Astrocyte (in vitro differentiated cells and primary cell): ENCODE results near the gene TMEM151A. TPM values are rescaled to one million over a fixed set of nuclear protein-coding genes. Genes with fewer than 3 reads are reported as not detected.
A peak's percentile ranks its signal among the peaks of the same experiment; 100 is the strongest.

Experiments
- DNase-seq: peaks from one replicate; pipeline ENCODE4 v3.0.0-alpha.2; 2010; ENCODE audit warnings: low read depth
- FAIRE-seq: peaks from 2 replicates; lab custom pipeline; 2011; peaks lifted over from hg19 to GRCh38; lab: Jason Lieb, UNC
- H2AFZ ChIP-seq: 2 replicates; pipeline ENCODE4 v1.6.0; 2012; ENCODE audit warnings: low read depth, low read length, inconsistent platforms
- H3K27ac ChIP-seq: 2 replicates; pipeline ENCODE4 v1.5.1; 2011; ENCODE audit warnings: low read depth, low read length, inconsistent platforms
- H3K27me3 ChIP-seq: 2 replicates; pipeline ENCODE4 v1.6.0; 2011; ENCODE audit warnings: low read length, inconsistent platforms; ENCODE audit not compliant: insufficient read depth
- H3K36me3 ChIP-seq: 2 replicates; pipeline ENCODE4 v1.5.1; 2011; ENCODE audit warnings: low read length, inconsistent platforms; ENCODE audit not compliant: insufficient read depth
- H3K4me1 ChIP-seq: 2 replicates; pipeline ENCODE4 v1.5.1; 2011; ENCODE audit warnings: low read length, inconsistent platforms; ENCODE audit not compliant: insufficient read depth
- H3K4me2 ChIP-seq: 2 replicates; pipeline ENCODE4 v1.6.0; 2012; ENCODE audit warnings: low read length, inconsistent platforms
- H3K4me3 ChIP-seq: 2 replicates; pipeline ENCODE4 v1.5.1; 2011; ENCODE audit warnings: low read depth, mild to moderate bottlenecking, low read length, inconsistent platforms; ENCODE audit not compliant: insufficient read depth
- H3K79me2 ChIP-seq: 2 replicates; pipeline ENCODE4 v1.6.0; 2012; ENCODE audit warnings: mild to moderate bottlenecking, low read length, inconsistent platforms; ENCODE audit not compliant: insufficient read depth
- H3K9ac ChIP-seq: 2 replicates; pipeline ENCODE4 v1.6.0; 2012; ENCODE audit warnings: mild to moderate bottlenecking, low read length, inconsistent platforms
- H3K9me3 ChIP-seq: 2 replicates; pipeline ENCODE4 v1.5.1; 2012; ENCODE audit warnings: low read depth, mild to moderate bottlenecking, low read length, inconsistent platforms; ENCODE audit not compliant: insufficient read depth
- H4K20me1 ChIP-seq: 2 replicates; pipeline ENCODE4 v1.6.0; 2012; ENCODE audit warnings: low read length, inconsistent platforms; ENCODE audit not compliant: insufficient read depth
- H3K27ac Mint-ChIP-seq: one replicate; pipeline ENCODE4 v1.8.0; 2021; ENCODE audit warnings: mild to moderate bottlenecking, mixed read lengths; ENCODE audit not compliant: unreplicated experiment
- H3K27me3 Mint-ChIP-seq: one replicate; pipeline ENCODE4 v1.8.0; 2021; ENCODE audit warnings: low read depth, mixed read lengths; ENCODE audit not compliant: unreplicated experiment
- H3K36me3 Mint-ChIP-seq: one replicate; pipeline ENCODE4 v1.8.0; 2021; ENCODE audit warnings: low read depth, mixed read lengths; ENCODE audit not compliant: unreplicated experiment
- H3K4me1 Mint-ChIP-seq: one replicate; pipeline ENCODE4 v1.8.0; 2021; ENCODE audit warnings: low read depth, mixed read lengths; ENCODE audit not compliant: unreplicated experiment
- H3K4me3 Mint-ChIP-seq: one replicate; pipeline ENCODE4 v1.8.0; 2021; ENCODE audit warnings: mild to moderate bottlenecking, moderate library complexity, mixed read lengths; ENCODE audit not compliant: unreplicated experiment
- H3K9me3 Mint-ChIP-seq: one replicate; pipeline ENCODE4 v1.8.0; 2021; ENCODE audit warnings: mild to moderate bottlenecking, mixed read lengths; ENCODE audit not compliant: unreplicated experiment
- EZH2 ChIP-seq: IDR thresholded peaks from 2 replicates; pipeline ENCODE4 v1.6.1; 2012; ENCODE audit warnings: mild to moderate bottlenecking, low read length, inconsistent platforms; ENCODE audit not compliant: insufficient read depth
- total RNA-seq: library from RNA; stranded (reverse); gene quantifications from 2 replicates; pipeline ENCODE4 v1.2.1, GENCODE V29; 2021
- TF ChIP-seq, protein P1 (sequence below): IDR thresholded peaks from 2 replicates; pipeline ENCODE4 v1.5.1; 2011; ENCODE audit warnings: low read depth, mild to moderate bottlenecking, inconsistent platforms, low read length, moderate library complexity; ENCODE audit not compliant: insufficient read depth

Gene TMEM151A
- total RNA-seq, 1 donor from 2014 or later, result 2.0 TPM

DNA sequence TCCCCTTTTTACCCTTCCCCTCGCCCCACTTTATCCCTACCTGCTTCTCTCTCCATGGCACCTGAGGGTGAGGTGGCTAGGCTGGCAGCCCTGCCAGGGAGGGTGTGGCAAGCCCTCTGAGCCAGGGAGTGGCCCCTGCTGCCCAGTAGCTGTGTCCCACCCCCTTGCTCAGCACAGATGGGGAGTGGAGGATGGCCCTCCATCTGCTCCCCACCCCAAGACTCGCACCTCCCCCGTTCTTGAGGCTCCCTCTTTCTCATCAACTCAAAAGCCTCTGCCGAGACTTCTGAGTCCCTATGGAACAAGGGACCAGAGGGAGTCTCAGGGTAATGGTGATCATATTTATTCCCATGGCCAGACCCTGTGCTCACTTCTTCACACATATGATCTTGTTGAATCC, 1.7 kb downstream of the TMEM151A start:
- peaks cover 36% of the 10 kb centered on the region for H3K27me3 Mint-ChIP-seq
- H3K27ac Mint-ChIP-seq, result peak overlapping the region; percentile 26
- peaks cover 31% of the 10 kb centered on the region for H3K27me3 ChIP-seq
- H3K79me2 ChIP-seq, result peaks cover 4% of the 10 kb centered on the region
- no peak overlapping the region for H3K4me3 ChIP-seq
- no peaks in the 10 kb centered on the region for H3K9me3 Mint-ChIP-seq
- peaks cover 6% of the 10 kb centered on the region for H3K36me3 Mint-ChIP-seq
- no peak overlapping the region for H2AFZ ChIP-seq
- H3K27ac ChIP-seq, result no peak overlapping the region
- no peak overlapping the region for H3K4me3 Mint-ChIP-seq
- peaks cover 10% of the 10 kb centered on the region for H3K4me1 Mint-ChIP-seq
- H3K36me3 ChIP-seq, result no peaks in the 10 kb centered on the region
- no peak overlapping the region for H3K4me2 ChIP-seq
- H3K9me3 ChIP-seq, result no peaks in the 10 kb centered on the region
- no peak for DNase-seq
- peaks cover 6% of the 10 kb centered on the region for H3K4me1 ChIP-seq
- TF ChIP-seq, protein P1, sequence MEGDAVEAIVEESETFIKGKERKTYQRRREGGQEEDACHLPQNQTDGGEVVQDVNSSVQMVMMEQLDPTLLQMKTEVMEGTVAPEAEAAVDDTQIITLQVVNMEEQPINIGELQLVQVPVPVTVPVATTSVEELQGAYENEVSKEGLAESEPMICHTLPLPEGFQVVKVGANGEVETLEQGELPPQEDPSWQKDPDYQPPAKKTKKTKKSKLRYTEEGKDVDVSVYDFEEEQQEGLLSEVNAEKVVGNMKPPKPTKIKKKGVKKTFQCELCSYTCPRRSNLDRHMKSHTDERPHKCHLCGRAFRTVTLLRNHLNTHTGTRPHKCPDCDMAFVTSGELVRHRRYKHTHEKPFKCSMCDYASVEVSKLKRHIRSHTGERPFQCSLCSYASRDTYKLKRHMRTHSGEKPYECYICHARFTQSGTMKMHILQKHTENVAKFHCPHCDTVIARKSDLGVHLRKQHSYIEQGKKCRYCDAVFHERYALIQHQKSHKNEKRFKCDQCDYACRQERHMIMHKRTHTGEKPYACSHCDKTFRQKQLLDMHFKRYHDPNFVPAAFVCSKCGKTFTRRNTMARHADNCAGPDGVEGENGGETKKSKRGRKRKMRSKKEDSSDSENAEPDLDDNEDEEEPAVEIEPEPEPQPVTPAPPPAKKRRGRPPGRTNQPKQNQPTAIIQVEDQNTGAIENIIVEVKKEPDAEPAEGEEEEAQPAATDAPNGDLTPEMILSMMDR, result no peak
- TF ChIP-seq EZH2, result no peak
- no peak overlapping the region for H3K9ac ChIP-seq
- no peaks in the 10 kb centered on the region for H4K20me1 ChIP-seq
- no peak for FAIRE-seq

DNA sequence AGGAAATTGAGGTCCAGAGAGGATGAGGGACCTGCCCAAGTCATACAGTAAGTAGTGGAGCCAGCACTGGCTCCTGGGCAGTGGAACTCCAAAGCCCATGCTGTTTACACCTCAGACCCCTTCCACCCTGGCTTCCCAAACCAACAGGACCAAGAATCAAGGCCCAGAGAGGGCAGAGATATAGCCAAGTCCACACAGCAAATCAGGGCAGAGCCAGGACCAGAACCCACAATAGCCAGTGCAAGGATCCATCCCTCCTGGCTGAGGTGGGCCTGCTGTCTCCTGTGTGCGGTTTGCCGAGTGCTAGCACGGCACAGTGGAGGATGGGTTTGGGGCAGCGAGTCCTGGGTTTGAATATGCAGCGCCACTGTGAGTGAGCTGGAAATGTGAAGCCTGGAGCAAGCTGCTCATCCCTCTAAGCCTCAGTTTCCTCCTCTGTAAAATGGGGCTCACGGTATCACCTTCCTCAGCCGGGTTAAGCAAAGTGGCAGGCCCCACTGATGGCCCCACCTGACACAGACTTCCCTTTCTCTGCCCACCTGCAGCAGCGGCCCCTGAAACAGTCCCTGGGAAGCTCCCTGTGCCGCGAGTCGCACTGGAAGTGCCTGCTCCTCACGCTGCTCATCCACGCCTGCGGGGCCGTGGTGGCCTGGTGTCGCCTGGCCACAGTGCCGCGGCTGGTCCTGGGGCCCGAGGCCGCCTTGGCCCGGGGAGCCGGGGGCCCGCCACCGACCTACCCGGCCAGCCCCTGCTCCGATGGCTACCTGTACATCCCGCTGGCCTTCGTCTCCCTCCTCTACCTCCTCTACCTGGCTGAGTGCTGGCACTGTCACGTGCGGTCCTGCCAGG, 2.3 kb downstream of the TMEM151A start:
- no peak overlapping the region for H3K4me2 ChIP-seq
- Mint-ChIP-seq H3K4me1 (peaks cover 10% of the 10 kb centered on the region), H3K36me3 (peaks cover 6% of the 10 kb centered on the region), H3K27ac (peak overlapping the region; percentile 26), H3K27me3 (peaks cover 36% of the 10 kb centered on the region), H3K9me3 (no peaks in the 10 kb centered on the region), H3K4me3 (no peak overlapping the region)
- no peak overlapping the region for H2AFZ ChIP-seq
- no peak overlapping the region for H3K4me3 ChIP-seq
- no peaks in the 10 kb centered on the region for H4K20me1 ChIP-seq
- peaks cover 6% of the 10 kb centered on the region for H3K4me1 ChIP-seq
- no peaks in the 10 kb centered on the region for H3K36me3 ChIP-seq
- H3K9me3 ChIP-seq, result no peaks in the 10 kb centered on the region
- H3K9ac ChIP-seq, result no peak overlapping the region
- FAIRE-seq (no peak), DNase-seq (no peak)
- peaks cover 31% of the 10 kb centered on the region for H3K27me3 ChIP-seq
- H3K79me2 ChIP-seq, result no peaks in the 10 kb centered on the region
- no peak for TF ChIP-seq EZH2
- TF ChIP-seq, protein P1, result no peak
- H3K27ac ChIP-seq, result no peak overlapping the region
